HL-60 (cell line): ENCODE data around the gene IBA57.
A peak's percentile ranks its signal among the peaks of the same experiment; 100 is the strongest.

Experiments
- DNase-seq, 2 experiments: peaks; one replicate each; pipeline ENCODE4 v3.0.0-alpha.2; 2010 to 2020; ENCODE audit warnings: low read depth in 1 of 2, low spot score in 1 of 2
- H3K27ac ChIP-seq: fragments of 250-450 bp; sonication (Bioruptor Pico); replicated peaks from 2 replicates; pipeline ENCODE4 v1.5.1; 2020; ENCODE audit warnings: mild to moderate bottlenecking, moderate library complexity
- H3K27me3 ChIP-seq: fragments of 250-450 bp; sonication (Bioruptor Pico); 2 replicates; pipeline ENCODE4 v1.5.1; 2021; ENCODE audit warnings: mild to moderate bottlenecking, moderate library complexity; ENCODE audit not compliant: insufficient read depth, poor library complexity, severe bottlenecking
- H3K4me3 ChIP-seq: replicated peaks from 2 replicates; pipeline ENCODE4 v1.5.1; 2011; ENCODE audit warnings: mild to moderate bottlenecking, control low read depth, low read length; ENCODE audit not compliant: insufficient read depth
- GABPA ChIP-seq: IDR thresholded peaks from 2 replicates; pipeline ENCODE4 v1.6.1; 2012; ENCODE audit warnings: low read depth
- POLR2AphosphoS5 ChIP-seq: IDR thresholded peaks from 2 replicates; pipeline ENCODE4 v1.6.1; 2012; ENCODE audit warnings: low read depth
- SPI1 ChIP-seq: IDR thresholded peaks from 2 replicates; pipeline ENCODE4 v1.6.1; 2012; ENCODE audit warnings: low read depth, mild to moderate bottlenecking, borderline replicate concordance
- TF ChIP-seq, protein P1 (sequence below): IDR thresholded peaks from 2 replicates; pipeline ENCODE4 v1.6.1; 2012; ENCODE audit warnings: low read depth; ENCODE audit not compliant: insufficient replicate concordance
- TF ChIP-seq, protein P2 (sequence below): IDR thresholded peaks from one replicate; pipeline ENCODE4 v1.5.1; 2011; ENCODE audit warnings: low read length, control low read depth, inconsistent platforms; ENCODE audit not compliant: insufficient read depth

IBA57 gene

DNA sequence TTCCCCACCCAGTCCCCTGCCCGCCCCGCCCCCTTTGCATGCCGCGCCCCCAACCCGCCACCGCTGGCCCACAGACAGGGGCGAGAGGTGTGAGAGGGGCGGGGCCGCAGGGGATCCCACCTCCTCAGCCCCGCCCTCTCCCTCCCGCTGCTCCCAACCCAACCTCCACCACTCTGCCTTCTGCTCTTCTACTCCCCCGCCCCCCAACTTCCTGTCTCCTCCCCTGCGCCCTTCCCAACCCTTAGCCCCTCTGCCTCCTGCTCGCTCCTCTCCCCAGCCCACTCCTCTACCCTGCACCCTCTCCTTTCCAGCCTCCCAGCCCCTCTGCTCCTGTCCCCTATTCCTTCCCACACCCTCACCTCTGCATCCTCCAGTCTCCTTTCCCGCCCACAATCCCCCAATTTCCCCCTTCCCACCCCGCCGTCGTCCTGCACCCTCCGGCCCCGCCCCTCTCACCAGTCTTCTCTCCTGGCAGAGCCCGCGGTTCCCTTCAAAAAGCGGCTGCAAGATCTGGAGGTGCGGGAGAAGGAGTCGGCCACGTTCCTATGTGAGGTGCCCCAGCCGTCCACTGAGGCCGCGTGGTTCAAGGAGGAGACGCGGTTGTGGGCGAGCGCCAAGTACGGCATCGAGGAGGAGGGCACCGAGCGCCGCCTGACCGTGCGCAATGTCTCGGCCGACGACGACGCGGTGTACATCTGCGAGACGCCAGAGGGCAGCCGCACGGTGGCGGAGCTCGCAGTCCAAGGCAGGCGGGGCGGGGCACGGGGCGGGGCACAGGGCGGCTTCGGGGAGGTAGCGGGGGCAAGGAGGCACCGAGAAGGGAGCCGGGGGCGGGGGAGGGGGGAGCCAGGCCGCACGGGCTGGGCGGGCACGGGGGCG lies 47.6 kb downstream of the IBA57 start:
- DNase-seq: peak; percentile 64 to 82
- Histone ChIP-seq H3K27ac (no peak overlapping the region), H3K4me3 (peak overlapping the region; percentile 37), H3K27me3 (peaks cover 6% of the 10 kb centered on the region)
- TF ChIP-seq, protein P1, sequence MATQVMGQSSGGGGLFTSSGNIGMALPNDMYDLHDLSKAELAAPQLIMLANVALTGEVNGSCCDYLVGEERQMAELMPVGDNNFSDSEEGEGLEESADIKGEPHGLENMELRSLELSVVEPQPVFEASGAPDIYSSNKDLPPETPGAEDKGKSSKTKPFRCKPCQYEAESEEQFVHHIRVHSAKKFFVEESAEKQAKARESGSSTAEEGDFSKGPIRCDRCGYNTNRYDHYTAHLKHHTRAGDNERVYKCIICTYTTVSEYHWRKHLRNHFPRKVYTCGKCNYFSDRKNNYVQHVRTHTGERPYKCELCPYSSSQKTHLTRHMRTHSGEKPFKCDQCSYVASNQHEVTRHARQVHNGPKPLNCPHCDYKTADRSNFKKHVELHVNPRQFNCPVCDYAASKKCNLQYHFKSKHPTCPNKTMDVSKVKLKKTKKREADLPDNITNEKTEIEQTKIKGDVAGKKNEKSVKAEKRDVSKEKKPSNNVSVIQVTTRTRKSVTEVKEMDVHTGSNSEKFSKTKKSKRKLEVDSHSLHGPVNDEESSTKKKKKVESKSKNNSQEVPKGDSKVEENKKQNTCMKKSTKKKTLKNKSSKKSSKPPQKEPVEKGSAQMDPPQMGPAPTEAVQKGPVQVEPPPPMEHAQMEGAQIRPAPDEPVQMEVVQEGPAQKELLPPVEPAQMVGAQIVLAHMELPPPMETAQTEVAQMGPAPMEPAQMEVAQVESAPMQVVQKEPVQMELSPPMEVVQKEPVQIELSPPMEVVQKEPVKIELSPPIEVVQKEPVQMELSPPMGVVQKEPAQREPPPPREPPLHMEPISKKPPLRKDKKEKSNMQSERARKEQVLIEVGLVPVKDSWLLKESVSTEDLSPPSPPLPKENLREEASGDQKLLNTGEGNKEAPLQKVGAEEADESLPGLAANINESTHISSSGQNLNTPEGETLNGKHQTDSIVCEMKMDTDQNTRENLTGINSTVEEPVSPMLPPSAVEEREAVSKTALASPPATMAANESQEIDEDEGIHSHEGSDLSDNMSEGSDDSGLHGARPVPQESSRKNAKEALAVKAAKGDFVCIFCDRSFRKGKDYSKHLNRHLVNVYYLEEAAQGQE: no peak
- TF ChIP-seq, protein P2, sequence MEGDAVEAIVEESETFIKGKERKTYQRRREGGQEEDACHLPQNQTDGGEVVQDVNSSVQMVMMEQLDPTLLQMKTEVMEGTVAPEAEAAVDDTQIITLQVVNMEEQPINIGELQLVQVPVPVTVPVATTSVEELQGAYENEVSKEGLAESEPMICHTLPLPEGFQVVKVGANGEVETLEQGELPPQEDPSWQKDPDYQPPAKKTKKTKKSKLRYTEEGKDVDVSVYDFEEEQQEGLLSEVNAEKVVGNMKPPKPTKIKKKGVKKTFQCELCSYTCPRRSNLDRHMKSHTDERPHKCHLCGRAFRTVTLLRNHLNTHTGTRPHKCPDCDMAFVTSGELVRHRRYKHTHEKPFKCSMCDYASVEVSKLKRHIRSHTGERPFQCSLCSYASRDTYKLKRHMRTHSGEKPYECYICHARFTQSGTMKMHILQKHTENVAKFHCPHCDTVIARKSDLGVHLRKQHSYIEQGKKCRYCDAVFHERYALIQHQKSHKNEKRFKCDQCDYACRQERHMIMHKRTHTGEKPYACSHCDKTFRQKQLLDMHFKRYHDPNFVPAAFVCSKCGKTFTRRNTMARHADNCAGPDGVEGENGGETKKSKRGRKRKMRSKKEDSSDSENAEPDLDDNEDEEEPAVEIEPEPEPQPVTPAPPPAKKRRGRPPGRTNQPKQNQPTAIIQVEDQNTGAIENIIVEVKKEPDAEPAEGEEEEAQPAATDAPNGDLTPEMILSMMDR: no peak
- TF ChIP-seq GABPA (no peak), POLR2AphosphoS5 (no peak), SPI1 (no peak)

DNA sequence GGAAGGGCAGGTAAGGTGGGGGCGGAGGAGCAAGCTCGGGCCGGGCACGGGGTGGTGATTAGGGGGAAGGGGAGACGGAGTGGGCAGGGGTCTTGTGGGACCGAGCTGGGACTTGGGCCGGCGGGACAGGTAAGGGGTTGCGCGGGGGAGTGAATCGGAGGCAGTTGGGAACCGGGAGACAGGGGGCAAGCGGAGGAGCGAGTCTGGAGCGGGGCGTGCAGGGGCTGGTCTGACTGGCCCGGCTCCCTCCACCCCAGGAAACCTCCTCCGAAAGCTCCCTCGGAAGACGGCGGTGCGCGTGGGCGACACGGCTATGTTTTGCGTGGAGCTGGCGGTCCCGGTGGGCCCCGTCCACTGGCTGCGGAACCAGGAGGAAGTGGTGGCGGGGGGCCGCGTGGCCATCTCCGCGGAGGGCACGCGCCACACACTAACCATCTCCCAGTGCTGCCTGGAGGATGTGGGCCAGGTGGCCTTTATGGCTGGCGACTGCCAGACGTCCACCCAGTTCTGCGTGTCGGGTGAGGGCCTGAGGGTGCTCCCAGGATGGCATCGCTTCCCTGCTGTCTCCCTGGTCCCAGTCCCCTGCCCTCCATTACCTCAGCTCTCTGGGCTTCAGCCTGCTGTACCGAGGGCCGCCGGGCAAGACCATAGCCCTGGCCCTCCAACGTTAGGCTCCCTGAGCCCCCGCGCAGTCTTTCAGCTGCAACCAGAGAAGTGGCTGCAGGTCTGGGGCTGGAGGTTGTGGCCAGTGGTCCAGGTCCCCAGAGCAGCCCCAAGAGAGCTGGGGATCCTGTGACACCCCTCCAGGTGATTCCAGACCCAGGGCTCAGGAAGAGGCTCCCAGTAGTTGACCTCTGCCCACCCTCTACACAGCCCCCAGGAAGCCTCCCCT lies 48.6 kb downstream of the IBA57 start:
- no peak overlapping the region for H3K27ac ChIP-seq
- no peak for DNase-seq
- H3K27me3 ChIP-seq: peaks cover 6% of the 10 kb centered on the region
- peak overlapping the region; percentile 37 for H3K4me3 ChIP-seq
- TF ChIP-seq, protein P1: no peak
- TF ChIP-seq SPI1: no peak
- no peak for TF ChIP-seq GABPA
- TF ChIP-seq, protein P2: no peak
- no peak for TF ChIP-seq POLR2AphosphoS5

DNA sequence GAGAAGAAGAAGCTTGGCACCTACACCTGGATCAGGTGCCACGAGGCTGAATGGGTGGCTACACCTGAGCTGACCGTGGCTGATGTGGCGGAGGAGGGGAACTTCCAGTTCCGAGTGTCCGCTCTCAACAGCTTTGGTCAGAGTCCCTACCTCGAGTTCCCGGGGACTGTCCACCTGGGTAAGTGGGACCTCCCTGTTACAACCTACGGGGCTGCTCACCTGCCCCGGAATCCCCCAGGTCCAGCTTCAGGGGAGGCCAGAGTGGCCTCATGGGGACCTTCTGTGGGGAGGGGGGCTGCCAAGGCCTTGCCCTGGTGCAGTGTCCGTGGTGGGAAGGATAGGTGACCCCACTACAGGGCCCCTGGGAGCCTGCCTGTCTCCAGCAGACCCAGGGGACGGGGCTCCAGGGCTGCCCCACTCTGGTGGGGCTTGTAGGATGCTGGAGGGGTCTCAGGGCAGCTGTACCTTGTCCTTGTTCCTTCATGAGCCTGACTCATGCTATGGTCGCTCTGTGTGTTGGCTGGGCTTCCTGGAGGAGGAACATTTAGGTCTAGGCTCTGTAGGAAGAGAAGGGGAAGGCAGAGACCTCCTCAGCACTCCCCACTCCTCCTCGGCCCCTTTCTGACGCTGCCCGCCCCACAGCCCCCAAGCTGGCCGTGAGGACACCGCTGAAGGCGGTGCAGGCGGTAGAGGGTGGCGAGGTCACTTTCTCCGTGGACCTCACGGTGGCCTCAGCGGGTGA lies 49.5 kb downstream of the IBA57 start:
- Histone ChIP-seq H3K27me3 (peaks cover 6% of the 10 kb centered on the region), H3K27ac (no peak overlapping the region), H3K4me3 (no peak overlapping the region)
- DNase-seq: no peak
- TF ChIP-seq POLR2AphosphoS5 (no peak), SPI1 (no peak), GABPA (no peak)
- TF ChIP-seq, protein P1: no peak
- TF ChIP-seq, protein P2: no peak
